GM23248 (cell line): Measurements from ENCODE around the gene GBF1.

Experiments used
- EZH2 ChIP-seq: fragments of 200-600 bp; sonication (generic); IDR thresholded peaks from 2 replicates; pipeline ENCODE4 v1.6.1; 2018; ENCODE audit warnings: antibody characterized with exemption, mild to moderate bottlenecking; ENCODE audit not compliant: insufficient read depth, poor library complexity, severe bottlenecking
- EZH2phosphoT487 ChIP-seq: fragments of 200-600 bp; sonication (generic); IDR thresholded peaks from 2 replicates; pipeline ENCODE4 v1.6.1; 2018; ENCODE audit warnings: antibody characterized with exemption, moderate library complexity, mild to moderate bottlenecking, low read depth; ENCODE audit not compliant: insufficient read depth

DNA sequence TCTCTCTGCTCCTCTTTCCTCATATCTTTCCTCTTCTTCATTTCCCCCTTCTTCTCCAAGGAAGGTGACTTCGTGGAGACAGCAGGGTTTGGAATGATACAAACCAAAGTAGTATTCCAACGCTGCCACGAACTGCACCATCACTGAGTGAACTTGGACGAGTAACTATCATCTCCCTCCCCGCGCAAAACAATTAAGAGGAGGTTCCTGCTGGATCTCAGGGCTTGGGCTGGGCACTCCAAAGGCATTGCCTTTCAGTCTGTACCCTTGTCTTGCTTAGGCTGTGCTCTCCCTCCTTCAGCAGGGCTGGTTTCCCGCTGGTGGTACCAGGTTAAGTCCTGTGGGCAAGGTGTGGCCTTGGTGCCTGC, 3.2 kb upstream of the GBF1 start:
- TF ChIP-seq EZH2 (no peak), EZH2phosphoT487 (no peak)
